ENCODE measurements around the gene NFATC2. TPM values are rescaled to one million over a fixed set of nuclear protein-coding genes. Genes with fewer than 3 reads are reported as not detected.
A peak's percentile ranks its signal among the peaks of the same experiment; 100 is the strongest.
"Not testable (repeated sequence)": the region's sequence is repeated elsewhere in the genome, so short reads cannot be mapped to it uniquely, and the experiment has no call there.

Gene NFATC2
- total RNA-seq, 1 experiment from 2014 or later = 0.07 TPM

GRCh38 chr20:51348876-51349275 is 193.6 kb downstream of the NFATC2 start:
- no peak for TF ChIP-seq CTCF (IDR thresholded peaks at IDR 0.05; ENCODE audit: unreplicated experiment)
- H3K36me3 Mint-ChIP-seq (ENCODE audit: insufficient read depth, unreplicated experiment) = no peaks in the 10 kb centered on the region
- ChIA-PET CTCF (interaction anchor here (0.7 to 2.8 kb wide), 6 partner anchors 23 to 246 kb away, joined by 3 to 16 read pairs (median 5); no protein-coding TSS in a partner anchor), POLR2A (interaction anchor here (0.7 kb wide), 1 partner anchor 9 kb away, joined by 3 read pairs; no protein-coding TSS in a partner anchor)
- H3K27me3 Mint-ChIP-seq (ENCODE audit: insufficient read depth, unreplicated experiment) = no peaks in the 10 kb centered on the region
- H3K4me1 Mint-ChIP-seq (ENCODE audit: insufficient read depth, unreplicated experiment) = peaks cover 13% of the 10 kb centered on the region
- no peak for DNase-seq (ENCODE audit: unreplicated experiment)
- H3K9me3 Mint-ChIP-seq (ENCODE audit: unreplicated experiment) = no peaks in the 10 kb centered on the region
- no peak overlapping the region for H3K4me3 Mint-ChIP-seq (ENCODE audit: unreplicated experiment)
- H3K27ac Mint-ChIP-seq (ENCODE audit: low read depth, unreplicated experiment) = no peak overlapping the region
- BruUV-seq (replicated peaks) = no TSS peak
- intact Hi-C loops (cut with micrococcal nuclease) = no loop called here

GRCh38 chr20:51347831-51348230 is 194.7 kb downstream of the NFATC2 start:
- intact Hi-C loops (cut with micrococcal nuclease) = no loop called here
- Mint-ChIP-seq H3K4me1 (ENCODE audit: insufficient read depth, unreplicated experiment) (peaks cover 13% of the 10 kb centered on the region), H3K36me3 (ENCODE audit: insufficient read depth, unreplicated experiment) (no peaks in the 10 kb centered on the region), H3K27me3 (ENCODE audit: insufficient read depth, unreplicated experiment) (no peaks in the 10 kb centered on the region), H3K4me3 (ENCODE audit: unreplicated experiment) (no peak overlapping the region), H3K27ac (ENCODE audit: low read depth, unreplicated experiment) (no peak overlapping the region), H3K9me3 (ENCODE audit: unreplicated experiment) (no peaks in the 10 kb centered on the region)
- DNase-seq (ENCODE audit: unreplicated experiment) = no peak
- no peak for TF ChIP-seq CTCF (IDR thresholded peaks at IDR 0.05; ENCODE audit: unreplicated experiment)
- CTCF ChIA-PET = interaction anchor here (0.7 to 2.8 kb wide), 4 partner anchors 22 to 394 kb away, joined by 3 to 16 read pairs (median 8); no protein-coding TSS in a partner anchor
- no TSS peak for BruUV-seq (replicated peaks)
- POLR2A ChIA-PET = no interaction called here

- DNase-seq (ENCODE audit: unreplicated experiment) = peak; percentile 78
- no peaks in the 10 kb centered on the region for H3K27me3 Mint-ChIP-seq (ENCODE audit: insufficient read depth, unreplicated experiment)
- no peak overlapping the region for H3K27ac Mint-ChIP-seq (ENCODE audit: low read depth, unreplicated experiment)
- no peak overlapping the region for H3K4me3 Mint-ChIP-seq (ENCODE audit: unreplicated experiment)
- ChIA-PET POLR2A (interaction anchor here (0.5 to 1.0 kb wide), 4 partner anchors 14 to 524 kb away, joined by 3 to 6 read pairs (median 4); no protein-coding TSS in a partner anchor), CTCF (interaction anchor here (0.9 to 2.4 kb wide), 8 partner anchors 12 to 359 kb away, joined by 3 to 16 read pairs (median 4); no protein-coding TSS in a partner anchor)
- no peak for TF ChIP-seq CTCF (IDR thresholded peaks at IDR 0.05; ENCODE audit: unreplicated experiment)
- TSS peak; percentile 36 for BruUV-seq (replicated peaks)
- peaks cover 13% of the 10 kb centered on the region for H3K4me1 Mint-ChIP-seq (ENCODE audit: insufficient read depth, unreplicated experiment)
- intact Hi-C loops (cut with micrococcal nuclease) = no loop called here
- no peaks in the 10 kb centered on the region for H3K9me3 Mint-ChIP-seq (ENCODE audit: unreplicated experiment)
- H3K36me3 Mint-ChIP-seq (ENCODE audit: insufficient read depth, unreplicated experiment) = no peaks in the 10 kb centered on the region
Observed at GRCh38 chr20:51346686-51347485, 195.6 kb downstream of the NFATC2 start.

GRCh38 chr20:51345601-51346101 is 196.9 kb downstream of the NFATC2 start:
- CTCF ChIA-PET = interaction anchor here (0.8 to 2.2 kb wide), 6 partner anchors 13 to 358 kb away, joined by 3 to 8 read pairs (median 4); no protein-coding TSS in a partner anchor

GRCh38 chr20:51343802-51344201 is 198.7 kb downstream of the NFATC2 start:
- DNase-seq (ENCODE audit: unreplicated experiment); intact Hi-C loops (cut with micrococcal nuclease); H3K9me3 Mint-ChIP-seq (ENCODE audit: unreplicated experiment); BruUV-seq (replicated peaks); H3K36me3 Mint-ChIP-seq (ENCODE audit: insufficient read depth, unreplicated experiment); POLR2A ChIA-PET; H3K4me3 Mint-ChIP-seq (ENCODE audit: unreplicated experiment); H3K27ac Mint-ChIP-seq (ENCODE audit: low read depth, unreplicated experiment); H3K27me3 Mint-ChIP-seq (ENCODE audit: insufficient read depth, unreplicated experiment): not testable (repeated sequence)
- peaks cover 13% of the 10 kb centered on the region for H3K4me1 Mint-ChIP-seq (ENCODE audit: insufficient read depth, unreplicated experiment)
- CTCF ChIA-PET = interaction anchor here (1.3 to 2.2 kb wide), 3 partner anchors 17 to 356 kb away, joined by 4 to 8 read pairs (median 5); no protein-coding TSS in a partner anchor

More at GRCh38 chr20:51345601-51346101, 196.9 kb downstream of the NFATC2 start:
- no peak overlapping the region for H3K4me3 Mint-ChIP-seq (ENCODE audit: unreplicated experiment)
- peaks cover 13% of the 10 kb centered on the region for H3K4me1 Mint-ChIP-seq (ENCODE audit: insufficient read depth, unreplicated experiment)
- POLR2A ChIA-PET = interaction anchor here (0.7 kb wide), 1 partner anchor 15 kb away, joined by 3 read pairs; no protein-coding TSS in a partner anchor
- DNase-seq (ENCODE audit: unreplicated experiment) = peak; percentile 97
- H3K36me3 Mint-ChIP-seq (ENCODE audit: insufficient read depth, unreplicated experiment) = no peaks in the 10 kb centered on the region
- BruUV-seq (replicated peaks) = no TSS peak
- intact Hi-C loops (cut with micrococcal nuclease) = no loop called here
- H3K9me3 Mint-ChIP-seq (ENCODE audit: unreplicated experiment) = no peaks in the 10 kb centered on the region
- TF ChIP-seq CTCF (IDR thresholded peaks at IDR 0.05; ENCODE audit: unreplicated experiment) = no peak
- no peaks in the 10 kb centered on the region for H3K27me3 Mint-ChIP-seq (ENCODE audit: insufficient read depth, unreplicated experiment)
- no peak overlapping the region for H3K27ac Mint-ChIP-seq (ENCODE audit: low read depth, unreplicated experiment)
